DOHH2 (cell line): ENCODE data around the gene DNAH10.

ENCODE experiments used
- H3F3A ChIP-seq: fragments of 200-600 bp; sonication (generic), shearing (Covaris generic); 2 replicates; pipeline ENCODE4 v1.6.0; 2016; ENCODE audit warnings: antibody characterized with exemption, mild to moderate bottlenecking; ENCODE audit not compliant: control insufficient read depth, insufficient read depth
- H3K27ac ChIP-seq: fragments of 200-600 bp; sonication (generic); 2 replicates; pipeline ENCODE4 v1.5.1; 2014; ENCODE audit warnings: low read depth, mild to moderate bottlenecking, low read length, moderate library complexity
- H3K27me3 ChIP-seq: fragments of 200-600 bp; sonication (generic); 2 replicates; pipeline ENCODE4 v1.6.1; 2014; ENCODE audit warnings: mild to moderate bottlenecking, low read length, mixed read lengths; ENCODE audit not compliant: control insufficient read depth
- H3K36me3 ChIP-seq: fragments of 200-600 bp; sonication (generic); 2 replicates; pipeline ENCODE4 v1.6.1; 2014; ENCODE audit warnings: mild to moderate bottlenecking, low read length, moderate library complexity, mixed read lengths; ENCODE audit not compliant: control insufficient read depth
- H3K4me1 ChIP-seq: fragments of 200-600 bp; sonication (generic); 2 replicates; pipeline ENCODE4 v1.6.1; 2014; ENCODE audit warnings: mild to moderate bottlenecking, low read length, mixed read lengths; ENCODE audit not compliant: control insufficient read depth
- H3K4me2 ChIP-seq: fragments of 200-600 bp; sonication (generic); 2 replicates; pipeline ENCODE4 v1.6.0; 2014; ENCODE audit warnings: mild to moderate bottlenecking, low read length, moderate library complexity
- H3K4me3 ChIP-seq: fragments of 200-600 bp; sonication (generic); 2 replicates; pipeline ENCODE4 v1.5.1; 2014; ENCODE audit warnings: mild to moderate bottlenecking, low read length, mixed read lengths
- H3K79me2 ChIP-seq: fragments of 200-600 bp; sonication (generic); 2 replicates; pipeline ENCODE4 v1.6.1; 2014; ENCODE audit warnings: mild to moderate bottlenecking, low read length, mixed read lengths; ENCODE audit not compliant: control insufficient read depth
- H3K9me2 ChIP-seq: fragments of 200-600 bp; sonication (generic); replicated peaks from 2 replicates; pipeline ENCODE4 v1.6.1; 2014; ENCODE audit warnings: mild to moderate bottlenecking, low read length, mixed read lengths; ENCODE audit not compliant: control insufficient read depth
- H3K9me3 ChIP-seq: fragments of 200-600 bp; sonication (generic); 2 replicates; pipeline ENCODE4 v1.6.1; 2014; ENCODE audit warnings: antibody characterized with exemption, low read length, mixed read lengths; ENCODE audit not compliant: control insufficient read depth, insufficient read depth
- H4K20me1 ChIP-seq: fragments of 200-600 bp; sonication (generic); 2 replicates; pipeline ENCODE4 v1.6.0; 2014; ENCODE audit warnings: low read depth, mild to moderate bottlenecking, antibody characterized with exemption, low read length, moderate library complexity; ENCODE audit not compliant: control insufficient read depth, insufficient read depth
- CTCF ChIP-seq: fragments of 200-600 bp; sonication (generic); IDR thresholded peaks from one replicate; pipeline ENCODE4 v1.5.1; 2014; ENCODE audit warnings: antibody characterized with exemption, mild to moderate bottlenecking, low read depth, low read length; ENCODE audit not compliant: poor library complexity, severe bottlenecking
- EZH2phosphoT487 ChIP-seq: fragments of 200-600 bp; sonication (generic); IDR thresholded peaks from 2 replicates; pipeline ENCODE4 v1.6.1; 2017; ENCODE audit warnings: borderline replicate concordance, mild to moderate bottlenecking, antibody characterized with exemption, low read length, moderate library complexity, mixed read lengths

Gene DNAH10

GRCh38 chr12:123757561-123757960 lies 4.5 kb upstream of the DNAH10 start:
- no peak overlapping the region for H3K4me3 ChIP-seq
- peaks cover 23% of the 10 kb centered on the region for H3K4me1 ChIP-seq
- no peak overlapping the region for H3K27ac ChIP-seq
- no peaks in the 10 kb centered on the region for H3K79me2 ChIP-seq
- no peaks in the 10 kb centered on the region for H3K9me3 ChIP-seq
- no peak for TF ChIP-seq CTCF
- no peak for TF ChIP-seq EZH2phosphoT487
- H3K27me3 ChIP-seq = peaks cover 2% of the 10 kb centered on the region
- H3K36me3 ChIP-seq = peaks cover 46% of the 10 kb centered on the region
- 0 out of 2 replicates have a peak, but pooled peaks cover 4% of the 10 kb centered on the region for H3F3A ChIP-seq
- no peaks in the 10 kb centered on the region for H3K9me2 ChIP-seq
- H3K4me2 ChIP-seq = no peak overlapping the region
- H4K20me1 ChIP-seq = no peaks in the 10 kb centered on the region

- Histone ChIP-seq H3K4me2 (no peak overlapping the region), H3K36me3 (peaks cover 26% of the 10 kb centered on the region), H4K20me1 (no peaks in the 10 kb centered on the region), H3K27me3 (peaks cover 5% of the 10 kb centered on the region), H3F3A (0 out of 2 replicates have a peak, but pooled peaks cover 4% of the 10 kb centered on the region), H3K9me2 (no peaks in the 10 kb centered on the region), H3K4me3 (no peak overlapping the region), H3K9me3 (no peaks in the 10 kb centered on the region), H3K79me2 (no peaks in the 10 kb centered on the region), H3K4me1 (peaks cover 26% of the 10 kb centered on the region), H3K27ac (no peak overlapping the region)
- no peak for TF ChIP-seq CTCF
- no peak for TF ChIP-seq EZH2phosphoT487
Observed at GRCh38 chr12:123760267-123760938, 1.7 kb upstream of the DNAH10 start.

- Histone ChIP-seq H3F3A (0 out of 2 replicates have a peak, but pooled peaks cover 4% of the 10 kb centered on the region), H4K20me1 (no peaks in the 10 kb centered on the region), H3K79me2 (no peaks in the 10 kb centered on the region), H3K4me1 (peaks cover 26% of the 10 kb centered on the region), H3K4me2 (peak overlapping the region; percentile 96), H3K4me3 (peak overlapping the region; percentile 80), H3K27me3 (peaks cover 9% of the 10 kb centered on the region), H3K36me3 (peaks cover 17% of the 10 kb centered on the region), H3K27ac (no peak overlapping the region), H3K9me3 (no peaks in the 10 kb centered on the region), H3K9me2 (no peaks in the 10 kb centered on the region)
- TF ChIP-seq CTCF = no peak
- TF ChIP-seq EZH2phosphoT487 = peak; percentile 17; the same call in 1 of the 2 replicates
Observed at GRCh38 chr12:123762715-123763052, 583 bp downstream of the DNAH10 start.
